Panc1 (cell line): Measurements from ENCODE around the gene WNK1. TPM values are rescaled to one million over a fixed set of nuclear protein-coding genes. Genes with fewer than 3 reads are reported as not detected.
"Not testable (repeated sequence)": the region's sequence is repeated elsewhere in the genome, so short reads cannot be mapped to it uniquely, and the experiment has no call there.

Source experiments
- ATAC-seq: fragments of 200-7000 bp; cut with Tn5 transposase; 2 replicates; pipeline ENCODE4 v1.9.1; 2020; ENCODE audit warnings: mild to moderate bottlenecking, moderate library complexity
- BruUV-seq: library from RNA; stranded (reverse); fragments of 400-500 nt; replicated peaks from 2 replicates; lab custom pipeline; 2021; lab: Mats Ljungman, UMichigan
- CTCF ChIA-PET: fragments of 300-600 bp; sonication (Branson Sonifier 250); formaldehyde crosslinking; loops from one replicate; lab custom pipeline; 2022; ENCODE audit warnings: antibody characterized with exemption; lab: Charles Lee
- POLR2A ChIA-PET: fragments of 300-600 bp; sonication (Branson Sonifier 250); formaldehyde crosslinking; loops from one replicate; lab custom pipeline; 2022; ENCODE audit warnings: antibody characterized with exemption; lab: Charles Lee
- DNase-seq: peaks from one replicate; pipeline ENCODE4 v3.0.0-alpha.2; 2010; ENCODE audit warnings: low read depth, low spot score
- H3K27ac ChIP-seq: 2 replicates; pipeline ENCODE4 v1.5.1; 2011; ENCODE audit warnings: mild to moderate bottlenecking, low read length, inconsistent platforms
- H3K27me3 ChIP-seq: fragments of 200-500 bp; sonication (Bioruptor generic); 2 replicates; pipeline ENCODE4 v1.6.0; 2014; ENCODE audit warnings: low read length, inconsistent platforms; ENCODE audit not compliant: control insufficient read depth, insufficient read depth
- H3K36me3 ChIP-seq: fragments of 200-500 bp; sonication (Bioruptor generic); 2 replicates; pipeline ENCODE4 v1.5.1; 2014; ENCODE audit warnings: inconsistent platforms, mild to moderate bottlenecking, low read length, moderate library complexity; ENCODE audit not compliant: control insufficient read depth, insufficient read depth
- H3K4me1 ChIP-seq: 2 replicates; pipeline ENCODE4 v1.5.1; 2011; ENCODE audit warnings: inconsistent platforms, mild to moderate bottlenecking, low read length, moderate library complexity; ENCODE audit not compliant: control insufficient read depth, insufficient read depth
- H3K4me3 ChIP-seq, 2 experiments: 2 replicates each; pipeline ENCODE4 v1.5.1; 2011 to 2012; ENCODE audit warnings: low read depth in 2 of 2, low read length in 2 of 2, mild to moderate bottlenecking in 2 of 2, inconsistent platforms in 1 of 2, moderate library complexity in 1 of 2
- H3K9me3 ChIP-seq: fragments of 200-500 bp; sonication (Bioruptor generic); 2 replicates; pipeline ENCODE4 v1.5.1; 2014; ENCODE audit warnings: low read depth, mild to moderate bottlenecking, inconsistent platforms, low read length, moderate library complexity; ENCODE audit not compliant: control insufficient read depth, insufficient read depth
- SIN3A ChIP-seq: IDR thresholded peaks from 2 replicates; pipeline ENCODE4 v1.6.1; 2012; ENCODE audit warnings: low read depth, mild to moderate bottlenecking, low read length, moderate library complexity, borderline replicate concordance; ENCODE audit not compliant: insufficient read depth
- in situ Hi-C: cut with HindIII; loops from 2 replicates; pipeline ENCODE4 v1.10.0; 2016; ENCODE audit warnings: low sequenced_read_pairs, low pct_unique_long_range_greater_than_20kb
- intact Hi-C: fragments of 100-400 bp; cut with micrococcal nuclease; formaldehyde crosslinking; loops from one replicate; pipeline ENCODE4 v1.10.0; 2022; ENCODE audit not compliant: unreplicated experiment
- total RNA-seq: library from RNA; stranded (reverse); gene quantifications from one replicate; pipeline ENCODE4 v1.2.1, GENCODE V29; 2021; ENCODE audit not compliant: unreplicated experiment
- TF ChIP-seq, protein P1 (sequence below), 2 experiments: IDR thresholded peaks; 2 replicates each; pipeline ENCODE4 v1.6.1; 2011 to 2012; ENCODE audit warnings: low read depth in 2 of 2, control low read depth in 1 of 2, low read length in 1 of 2, mild to moderate bottlenecking in 1 of 2, moderate library complexity in 1 of 2; ENCODE audit not compliant: insufficient read depth in 1 of 2
- TF ChIP-seq, protein P2 (sequence below): fragments of 450-650 bp; IDR thresholded peaks from 2 replicates; pipeline ENCODE4 v1.5.1; 2017; ENCODE audit warnings: mild to moderate bottlenecking

Gene WNK1
- total RNA-seq, 1 experiment from 2014 or later: 181 TPM

DNA sequence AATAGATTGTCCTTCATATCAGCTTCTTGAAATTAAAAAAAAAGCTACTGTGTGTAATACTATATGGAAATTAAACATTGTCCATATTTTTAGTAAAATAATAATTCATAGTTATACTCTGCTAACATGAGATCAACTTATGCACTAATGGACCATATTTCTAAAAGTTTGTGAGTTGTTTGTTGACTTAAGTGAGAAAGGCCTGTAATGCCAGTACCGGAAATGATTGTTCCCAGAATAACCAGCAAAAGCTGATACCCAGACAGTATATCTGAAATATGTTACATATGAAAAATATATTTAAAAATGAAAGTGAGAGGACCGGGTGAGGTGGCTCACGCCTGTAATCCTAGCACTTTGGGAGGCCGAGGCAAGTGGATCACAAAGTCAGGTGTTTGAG is 35.9 kb downstream of the WNK1 start:
- Histone ChIP-seq H3K36me3 (no peaks in the 10 kb centered on the region), H3K27me3 (no peaks in the 10 kb centered on the region), H3K9me3 (no peaks in the 10 kb centered on the region), H3K4me3 (no peak overlapping the region), H3K27ac (no peak overlapping the region), H3K4me1 (peaks cover 37% of the 10 kb centered on the region)
- ChIA-PET CTCF (no interaction called here), POLR2A (interaction anchor here (0.7 kb wide), 1 partner anchor 27 kb away, joined by 3 read pairs; no protein-coding TSS in a partner anchor)
- DNase-seq (no peak), ATAC-seq (no peak)
- TF ChIP-seq, protein P1, sequence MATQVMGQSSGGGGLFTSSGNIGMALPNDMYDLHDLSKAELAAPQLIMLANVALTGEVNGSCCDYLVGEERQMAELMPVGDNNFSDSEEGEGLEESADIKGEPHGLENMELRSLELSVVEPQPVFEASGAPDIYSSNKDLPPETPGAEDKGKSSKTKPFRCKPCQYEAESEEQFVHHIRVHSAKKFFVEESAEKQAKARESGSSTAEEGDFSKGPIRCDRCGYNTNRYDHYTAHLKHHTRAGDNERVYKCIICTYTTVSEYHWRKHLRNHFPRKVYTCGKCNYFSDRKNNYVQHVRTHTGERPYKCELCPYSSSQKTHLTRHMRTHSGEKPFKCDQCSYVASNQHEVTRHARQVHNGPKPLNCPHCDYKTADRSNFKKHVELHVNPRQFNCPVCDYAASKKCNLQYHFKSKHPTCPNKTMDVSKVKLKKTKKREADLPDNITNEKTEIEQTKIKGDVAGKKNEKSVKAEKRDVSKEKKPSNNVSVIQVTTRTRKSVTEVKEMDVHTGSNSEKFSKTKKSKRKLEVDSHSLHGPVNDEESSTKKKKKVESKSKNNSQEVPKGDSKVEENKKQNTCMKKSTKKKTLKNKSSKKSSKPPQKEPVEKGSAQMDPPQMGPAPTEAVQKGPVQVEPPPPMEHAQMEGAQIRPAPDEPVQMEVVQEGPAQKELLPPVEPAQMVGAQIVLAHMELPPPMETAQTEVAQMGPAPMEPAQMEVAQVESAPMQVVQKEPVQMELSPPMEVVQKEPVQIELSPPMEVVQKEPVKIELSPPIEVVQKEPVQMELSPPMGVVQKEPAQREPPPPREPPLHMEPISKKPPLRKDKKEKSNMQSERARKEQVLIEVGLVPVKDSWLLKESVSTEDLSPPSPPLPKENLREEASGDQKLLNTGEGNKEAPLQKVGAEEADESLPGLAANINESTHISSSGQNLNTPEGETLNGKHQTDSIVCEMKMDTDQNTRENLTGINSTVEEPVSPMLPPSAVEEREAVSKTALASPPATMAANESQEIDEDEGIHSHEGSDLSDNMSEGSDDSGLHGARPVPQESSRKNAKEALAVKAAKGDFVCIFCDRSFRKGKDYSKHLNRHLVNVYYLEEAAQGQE (IDR thresholded peaks at IDR 0.05; ENCODE audit: insufficient read depth in 1 of 2, low read depth in 2 of 2, low read length in 1 of 2): no peak
- no peak for TF ChIP-seq SIN3A
- intact Hi-C loops: no loop called here
- no TSS peak for BruUV-seq
- in situ Hi-C loops: no loop called here

GRCh38 chr12:788762-789161 is 36.4 kb downstream of the WNK1 start:
- H3K27ac ChIP-seq, H3K27me3 ChIP-seq, in situ Hi-C loops, H3K36me3 ChIP-seq, intact Hi-C loops, BruUV-seq, ATAC-seq, H3K4me3 ChIP-seq, DNase-seq, CTCF ChIA-PET, H3K9me3 ChIP-seq: not testable (repeated sequence)
- POLR2A ChIA-PET: interaction anchor here (0.7 kb wide), 1 partner anchor 27 kb away, joined by 3 read pairs; no protein-coding TSS in a partner anchor
- H3K4me1 ChIP-seq: peaks cover 37% of the 10 kb centered on the region

DNA sequence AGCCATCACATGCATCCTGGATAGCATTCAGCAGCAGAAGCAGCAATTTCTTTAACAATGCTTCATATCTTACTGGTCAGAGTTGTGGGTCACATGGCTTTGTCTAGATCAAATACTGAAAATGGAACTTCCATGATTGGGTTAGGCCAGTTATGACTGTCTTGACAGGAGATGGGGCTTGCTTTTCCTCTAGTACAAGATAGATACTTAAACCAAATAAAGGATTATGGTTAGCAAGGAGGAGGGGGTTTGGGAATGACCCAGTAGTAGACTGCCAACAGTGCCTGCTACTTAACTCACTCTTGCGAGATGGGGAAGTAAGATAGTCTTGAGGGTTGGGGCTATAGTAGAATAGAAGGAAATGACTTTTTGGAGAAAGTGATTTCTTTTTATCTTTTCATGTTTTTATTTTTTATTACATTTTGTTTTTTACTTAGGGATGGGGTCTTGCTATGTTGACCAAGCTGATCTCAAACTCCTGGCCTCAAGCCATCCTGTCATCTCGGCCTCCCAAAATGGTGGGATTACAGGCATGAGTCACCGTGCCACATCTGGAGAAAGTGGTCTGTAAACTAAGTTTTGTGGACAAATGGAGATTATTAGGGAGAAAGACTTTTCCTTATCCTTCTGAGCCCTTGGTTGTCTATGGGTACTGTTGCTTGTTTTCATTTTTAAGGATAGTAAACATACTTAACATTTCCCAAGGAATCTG is 37.6 kb downstream of the WNK1 start:
- Histone ChIP-seq H3K27ac (no peak overlapping the region), H3K4me1 (peaks cover 35% of the 10 kb centered on the region), H3K36me3 (no peaks in the 10 kb centered on the region), H3K9me3 (no peaks in the 10 kb centered on the region), H3K4me3 (no peak overlapping the region), H3K27me3 (no peaks in the 10 kb centered on the region)
- in situ Hi-C loops: no loop called here
- ChIA-PET POLR2A (interaction anchor here (0.7 kb wide), 1 partner anchor 30 kb away, joined by 11 read pairs; no protein-coding TSS in a partner anchor), CTCF (no interaction called here)
- DNase-seq: no peak
- BruUV-seq: no TSS peak
- intact Hi-C loops: no loop called here
- ATAC-seq: no peak
- TF ChIP-seq, protein P1 (IDR thresholded peaks at IDR 0.05; ENCODE audit: insufficient read depth in 1 of 2, low read depth in 2 of 2, low read length in 1 of 2): no peak
- TF ChIP-seq, protein P2, sequence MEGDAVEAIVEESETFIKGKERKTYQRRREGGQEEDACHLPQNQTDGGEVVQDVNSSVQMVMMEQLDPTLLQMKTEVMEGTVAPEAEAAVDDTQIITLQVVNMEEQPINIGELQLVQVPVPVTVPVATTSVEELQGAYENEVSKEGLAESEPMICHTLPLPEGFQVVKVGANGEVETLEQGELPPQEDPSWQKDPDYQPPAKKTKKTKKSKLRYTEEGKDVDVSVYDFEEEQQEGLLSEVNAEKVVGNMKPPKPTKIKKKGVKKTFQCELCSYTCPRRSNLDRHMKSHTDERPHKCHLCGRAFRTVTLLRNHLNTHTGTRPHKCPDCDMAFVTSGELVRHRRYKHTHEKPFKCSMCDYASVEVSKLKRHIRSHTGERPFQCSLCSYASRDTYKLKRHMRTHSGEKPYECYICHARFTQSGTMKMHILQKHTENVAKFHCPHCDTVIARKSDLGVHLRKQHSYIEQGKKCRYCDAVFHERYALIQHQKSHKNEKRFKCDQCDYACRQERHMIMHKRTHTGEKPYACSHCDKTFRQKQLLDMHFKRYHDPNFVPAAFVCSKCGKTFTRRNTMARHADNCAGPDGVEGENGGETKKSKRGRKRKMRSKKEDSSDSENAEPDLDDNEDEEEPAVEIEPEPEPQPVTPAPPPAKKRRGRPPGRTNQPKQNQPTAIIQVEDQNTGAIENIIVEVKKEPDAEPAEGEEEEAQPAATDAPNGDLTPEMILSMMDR: no peak
